ENCODE results near the gene SLC66A2.

Gene SLC66A2

DNA sequence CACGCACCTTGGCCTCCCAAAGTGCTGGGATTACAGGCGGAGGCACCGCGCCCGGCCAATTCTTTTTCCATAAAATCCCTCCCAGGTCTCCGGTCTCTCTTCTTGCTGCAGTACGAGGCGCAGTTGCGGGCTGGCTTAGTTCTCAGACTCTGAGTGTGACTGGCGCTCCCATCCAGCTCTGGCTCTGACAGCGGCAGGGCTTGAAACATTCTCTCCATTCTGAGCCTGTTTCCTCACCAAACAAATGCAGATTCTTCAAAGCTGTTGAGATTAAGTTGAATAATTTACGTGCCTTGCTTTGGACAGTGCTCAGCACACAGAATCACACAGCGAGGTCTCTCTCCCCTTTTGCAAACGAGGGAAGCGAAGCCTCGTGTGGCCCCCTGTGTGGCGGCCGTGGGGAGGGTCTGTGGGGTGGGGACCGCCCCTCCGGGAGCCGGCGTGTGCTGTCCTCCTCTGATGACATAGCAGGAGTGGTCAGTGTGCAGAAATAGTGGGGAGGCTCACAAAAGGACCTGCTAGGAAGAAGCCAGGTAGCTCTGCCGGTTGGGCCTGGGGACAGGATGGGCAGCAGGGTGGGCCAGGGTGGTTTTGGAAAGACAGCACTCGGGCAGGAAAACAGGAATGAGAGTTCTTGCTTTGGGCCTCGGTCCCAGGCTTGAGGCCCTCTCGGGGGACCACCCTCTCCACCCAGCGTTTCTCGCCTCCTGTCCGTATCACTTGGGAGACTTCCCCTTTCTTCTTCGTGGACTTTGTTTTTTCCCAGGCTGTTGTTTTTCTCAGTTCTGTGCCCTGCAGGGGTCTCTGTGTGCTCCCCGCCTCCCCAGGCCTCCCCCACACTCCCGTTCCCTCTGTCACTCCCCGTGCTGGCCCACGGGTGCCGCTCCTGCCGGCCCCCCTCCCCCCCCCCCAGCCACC, 78.7 kb downstream of the SLC66A2 start:
- TF ChIP-seq CTCF (conservative IDR thresholded peaks at IDR 0.05) (no peak), ZFX (IDR thresholded peaks at IDR 0.05) (no peak)
- H3K27ac ChIP-seq: no peak overlapping the region

GRCh38 chr18:79871481-79872091, 79.9 kb downstream of the SLC66A2 start:
- H3K27ac ChIP-seq: no peak overlapping the region
- no peak for TF ChIP-seq CTCF (conservative IDR thresholded peaks at IDR 0.05)
- TF ChIP-seq ZFX (IDR thresholded peaks at IDR 0.05): no peak

- TF ChIP-seq ZFX (IDR thresholded peaks at IDR 0.05): no peak
- TF ChIP-seq CTCF (conservative IDR thresholded peaks at IDR 0.05): no peak
These were observed 80.4 kb downstream of the SLC66A2 start for GRCh38 chr18:79871026-79871390.

DNA sequence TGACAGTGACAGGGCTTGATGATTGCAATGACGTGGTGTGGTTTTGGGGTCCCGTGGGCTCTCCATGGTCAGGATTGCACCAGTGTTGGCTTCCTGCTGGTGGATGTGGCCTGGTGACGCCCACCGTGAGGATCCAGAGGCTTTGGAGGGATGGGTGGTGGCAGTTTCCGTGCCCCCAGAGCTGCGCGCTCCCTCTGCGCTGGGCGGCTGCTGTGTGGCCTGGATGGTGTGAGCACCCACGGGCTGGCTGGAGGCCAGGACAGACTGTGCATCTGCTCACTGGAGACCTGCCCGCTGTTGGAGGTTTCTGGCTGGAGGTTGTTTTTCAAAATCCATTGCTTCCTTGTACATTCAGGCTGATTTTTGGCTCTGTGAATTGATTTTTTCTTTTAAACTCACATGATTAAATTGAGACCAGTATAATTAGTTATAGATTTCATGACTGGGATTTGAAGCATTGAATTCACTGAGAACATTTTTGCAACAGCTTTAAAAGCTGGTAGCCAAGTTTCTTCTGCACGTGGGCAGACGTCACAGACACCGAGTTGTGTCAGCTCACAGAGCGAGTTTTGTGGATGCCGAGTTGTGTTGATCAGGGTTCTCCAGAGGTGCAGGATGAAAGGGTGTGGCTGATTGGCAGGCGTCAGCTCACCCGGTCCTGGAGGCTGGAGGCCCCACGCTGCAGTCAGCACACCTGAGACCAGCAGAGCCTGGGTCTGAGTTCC, 81.0 kb downstream of the SLC66A2 start:
- TF ChIP-seq CTCF (conservative IDR thresholded peaks at IDR 0.05) (no peak), ZFX (IDR thresholded peaks at IDR 0.05) (no peak)
- H3K27ac ChIP-seq: no peak overlapping the region

More at GRCh38 chr18:79871026-79871390, 80.4 kb downstream of the SLC66A2 start:
- H3K27ac ChIP-seq: no peak overlapping the region

GRCh38 chr18:79869591-79870300, 81.7 kb downstream of the SLC66A2 start:
- TF ChIP-seq CTCF (conservative IDR thresholded peaks at IDR 0.05): no peak
- H3K27ac ChIP-seq: no peak overlapping the region

DNA sequence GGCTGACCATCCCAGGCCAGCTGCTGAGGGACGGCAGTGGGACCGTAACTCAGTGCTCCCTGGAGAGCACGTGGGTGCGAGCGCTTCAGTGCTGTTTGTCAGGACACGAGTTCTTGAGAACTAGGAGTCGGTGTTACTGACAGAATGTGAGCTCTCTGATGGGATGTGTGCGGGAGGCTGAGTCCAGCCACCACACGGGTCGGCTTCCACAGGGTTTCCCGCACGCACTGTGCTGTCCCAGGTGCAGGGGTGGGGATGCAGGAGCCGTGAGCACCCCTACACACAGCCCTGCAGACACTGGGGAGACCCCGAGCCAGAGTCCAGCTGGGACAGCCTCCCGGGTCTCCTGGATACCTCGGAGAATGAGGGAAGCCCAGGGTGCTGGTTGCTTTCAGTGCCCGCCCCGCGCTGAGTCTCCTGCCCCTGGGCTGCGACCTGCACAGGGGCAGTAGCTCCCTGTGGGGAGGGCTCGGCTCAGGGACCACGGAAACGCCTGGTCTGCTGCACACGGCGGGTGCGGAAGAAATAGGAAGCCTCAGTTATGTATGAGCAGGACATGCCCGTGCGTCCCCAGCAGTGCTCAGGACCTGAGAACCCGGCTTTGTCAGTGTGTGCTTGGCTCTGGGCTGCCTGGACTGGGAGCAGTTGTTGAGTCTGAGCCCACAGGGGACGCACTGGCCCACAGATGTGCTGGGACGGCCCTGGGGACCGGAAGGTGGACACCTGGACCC, 82.5 kb downstream of the SLC66A2 start:
- TF ChIP-seq ZFX (IDR thresholded peaks at IDR 0.05) (no peak), CTCF (conservative IDR thresholded peaks at IDR 0.05) (no peak)
- H3K27ac ChIP-seq: no peak overlapping the region

All from C4-2B (cell line).